GM19397 (cell line): ENCODE data around the gene XPOT.

Experiments
- ATAC-seq: cut with Tn5 transposase; IDR thresholded peaks from one replicate; pipeline ENCODE4 v1.9.1; 2021; ENCODE audit warnings: mild to moderate bottlenecking, moderate library complexity; ENCODE audit not compliant: unreplicated experiment

The XPOT gene

DNA sequence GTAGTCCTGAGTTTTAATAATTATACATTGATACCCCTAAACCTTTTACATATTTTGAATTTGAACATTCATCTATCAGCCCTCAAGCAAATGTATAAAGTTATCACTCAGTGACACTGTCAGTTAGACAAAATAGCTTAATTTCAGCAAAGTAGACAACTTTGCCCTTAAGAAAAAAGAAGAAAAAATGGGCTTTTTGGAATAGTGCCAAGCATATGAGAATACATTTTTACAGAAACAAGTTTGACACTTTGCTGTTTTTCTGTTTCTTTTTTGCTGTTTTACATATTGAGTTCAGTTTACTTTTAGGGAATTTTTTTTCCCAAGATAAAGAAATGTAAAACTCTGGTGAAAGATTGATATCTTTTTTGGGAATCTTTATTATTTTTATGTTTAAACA is 62.0 kb downstream of the XPOT start:
- ATAC-seq: no peak

DNA sequence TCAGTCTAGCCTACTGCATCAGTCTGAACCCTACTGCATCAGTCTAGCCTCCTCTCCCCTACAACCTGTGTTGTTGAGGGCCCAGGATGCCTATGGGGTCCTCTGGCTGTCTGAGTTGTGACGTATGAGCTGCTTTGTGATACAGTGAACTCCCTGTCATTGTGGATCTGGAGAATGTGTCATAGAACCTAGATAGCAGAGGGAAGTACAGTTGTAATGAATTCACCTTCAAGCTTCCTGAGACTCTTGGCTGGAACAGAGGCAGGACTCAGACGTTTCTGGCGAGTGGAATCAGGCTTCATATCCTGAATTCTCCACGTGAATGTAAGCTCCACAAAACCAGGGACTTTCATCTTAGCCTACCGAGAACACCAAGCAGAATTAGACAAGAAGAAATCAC is 64.8 kb downstream of the XPOT start:
- no peak for ATAC-seq

DNA sequence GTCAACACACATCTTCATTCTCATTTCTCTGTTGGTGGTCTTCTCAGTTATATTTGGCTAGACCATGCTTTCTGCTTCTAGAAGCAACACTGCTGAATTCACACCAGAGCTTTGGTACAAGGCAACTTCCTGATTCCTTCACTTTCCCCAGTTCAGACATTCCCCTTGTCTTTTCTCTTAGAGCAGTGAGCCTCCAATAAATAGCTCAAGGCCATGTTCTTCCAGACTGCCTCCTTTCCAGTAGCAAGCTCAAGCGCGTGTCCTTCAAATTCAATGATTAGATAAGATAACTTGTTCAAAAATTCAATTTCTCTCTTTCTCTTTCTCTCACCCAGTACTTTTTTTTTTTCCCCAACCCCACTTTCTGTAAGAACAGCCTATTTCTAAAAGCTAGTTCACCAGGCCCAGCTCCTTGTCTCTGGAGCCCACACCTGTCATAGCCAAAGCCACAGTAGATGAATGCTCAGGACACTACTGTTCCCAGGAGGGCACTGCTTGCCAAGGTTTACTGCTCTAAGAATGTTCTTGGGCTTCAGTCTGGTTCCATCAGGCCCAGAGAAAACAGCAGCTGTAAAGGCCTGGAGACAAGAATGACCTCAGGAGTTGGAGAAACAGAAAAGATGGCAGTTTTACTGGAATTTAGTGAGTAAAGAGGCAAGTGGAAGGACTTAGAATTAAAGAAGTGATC is 65.4 kb downstream of the XPOT start:
- no peak for ATAC-seq

DNA sequence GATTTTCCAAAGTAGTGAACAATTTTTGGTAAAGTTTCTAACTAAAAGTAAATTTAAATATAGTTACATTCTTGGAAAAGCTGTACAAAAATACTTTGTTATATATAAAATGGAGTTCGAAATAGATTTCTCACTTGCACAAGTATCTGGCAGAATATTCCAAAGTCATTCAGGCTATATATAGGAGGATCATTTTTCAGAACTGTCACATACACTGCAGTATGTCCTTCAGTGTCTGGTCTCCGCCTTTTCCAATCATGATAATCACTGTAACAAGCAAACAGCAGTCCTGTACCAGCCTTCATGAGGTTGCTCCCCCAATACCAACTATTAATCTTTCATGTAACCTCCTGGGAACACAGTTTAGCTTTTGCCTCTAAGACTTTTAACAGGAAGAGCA is 66.3 kb downstream of the XPOT start:
- ATAC-seq: no peak

DNA sequence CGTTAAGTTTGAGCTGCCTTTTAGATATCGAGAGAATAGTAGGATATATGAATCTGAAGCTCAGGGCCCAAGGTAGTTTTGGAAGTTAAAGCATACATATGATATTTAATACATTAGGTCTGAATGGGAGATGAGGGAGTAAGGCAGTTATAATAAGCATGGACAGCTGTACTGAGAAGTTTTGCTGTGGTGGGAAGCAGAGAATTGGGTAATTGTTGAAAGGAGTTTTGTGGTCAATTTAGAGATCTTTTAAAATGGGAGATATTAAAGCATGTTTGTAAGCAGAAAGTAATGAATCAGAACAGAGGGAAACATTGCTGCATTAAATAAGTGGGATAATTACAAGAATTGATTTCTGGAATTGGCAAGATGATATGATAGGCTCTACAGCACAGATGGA is 69.0 kb downstream of the XPOT start:
- no peak for ATAC-seq

DNA sequence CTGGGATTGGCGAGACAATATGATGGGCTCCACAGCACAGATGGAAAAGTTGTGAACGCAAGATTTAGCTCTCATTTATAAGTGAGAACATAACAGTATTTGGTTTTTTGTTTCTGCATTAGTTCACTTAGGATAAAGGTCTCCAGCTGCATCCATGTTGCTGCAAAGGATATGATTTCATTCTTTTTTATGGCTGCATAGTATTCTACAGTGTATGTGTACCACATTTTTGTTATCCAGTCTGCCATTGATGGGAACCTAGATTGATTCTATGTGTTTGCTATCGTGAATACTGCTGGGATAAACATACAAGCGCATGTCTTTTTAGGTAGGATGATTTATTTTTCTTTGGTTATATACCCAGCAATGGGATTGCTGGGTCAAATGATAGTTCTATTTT is 71.3 kb downstream of the XPOT start:
- no peak for ATAC-seq

DNA sequence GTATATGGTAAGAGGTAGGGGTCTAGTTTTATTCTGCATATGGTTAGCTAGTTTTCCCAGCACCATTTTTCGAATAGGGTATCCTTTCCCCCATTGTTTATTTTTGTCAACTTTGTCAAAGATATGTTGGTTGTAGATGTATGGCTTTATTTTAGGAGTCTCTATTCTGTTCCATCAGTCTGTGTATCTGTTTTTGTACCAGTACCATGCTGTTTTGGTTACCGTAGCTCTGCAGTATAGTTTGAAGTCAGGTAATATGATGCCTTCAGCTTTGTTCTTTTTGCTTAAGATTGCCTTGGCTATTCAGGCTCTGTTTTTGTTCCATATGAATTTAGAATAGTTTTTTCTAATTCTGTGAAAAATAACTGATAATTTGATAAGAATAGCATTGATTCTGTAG is 72.7 kb downstream of the XPOT start:
- no peak for ATAC-seq

DNA sequence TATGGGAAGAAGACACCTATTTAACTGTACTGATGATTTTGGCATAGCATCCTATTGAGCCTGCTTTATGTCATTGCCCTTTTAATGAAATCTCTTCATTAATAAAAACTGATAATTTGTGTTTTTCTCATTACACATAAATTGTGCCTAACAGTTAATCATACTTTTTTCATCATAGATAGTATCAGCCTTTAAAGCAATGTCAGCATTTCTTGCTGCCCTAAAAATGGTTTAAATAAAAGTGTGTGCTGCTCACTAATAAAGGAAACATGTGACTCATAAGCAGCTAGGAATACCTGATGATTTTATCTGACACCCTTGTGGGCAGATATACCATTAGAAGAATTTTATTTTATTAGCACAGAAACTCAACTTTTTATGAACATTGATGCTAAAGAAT is 74.5 kb downstream of the XPOT start:
- no peak for ATAC-seq

DNA sequence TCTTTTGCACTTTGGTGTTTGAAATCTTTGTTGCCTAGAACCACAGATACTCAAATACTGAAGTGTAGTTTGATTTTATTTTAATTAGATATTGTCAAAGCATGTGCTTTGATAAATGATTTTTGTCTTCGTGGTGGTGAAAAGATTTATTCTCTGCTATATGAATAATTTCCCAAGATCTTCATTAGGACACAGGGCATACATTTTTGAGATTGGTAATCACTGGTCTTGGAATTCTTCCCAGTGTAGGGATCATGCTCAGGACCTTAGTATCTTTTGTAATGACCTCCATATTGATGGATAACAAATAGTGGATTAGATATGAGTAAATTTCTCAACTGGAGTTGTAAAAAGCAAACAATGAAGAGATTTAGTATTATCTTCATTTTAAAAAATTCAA is 76.0 kb downstream of the XPOT start:
- ATAC-seq: no peak

DNA sequence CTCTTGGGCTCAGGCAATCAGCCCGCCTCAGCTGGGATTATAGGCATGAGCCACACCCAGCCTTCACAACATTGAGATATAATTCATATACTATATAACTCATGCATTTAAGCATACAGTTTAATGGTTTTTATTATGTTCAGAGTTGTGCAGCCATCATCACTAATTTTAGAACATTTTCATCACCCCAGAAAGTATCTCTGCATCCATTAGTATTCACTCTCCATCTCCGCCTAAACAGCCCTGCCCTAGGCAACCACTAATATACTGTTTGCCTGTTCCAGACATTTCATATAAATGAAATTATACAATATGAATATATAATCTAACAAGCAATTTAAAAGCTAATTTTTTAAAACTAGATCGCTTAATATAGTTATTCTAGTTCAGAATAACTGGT is 82.5 kb downstream of the XPOT start:
- no peak for ATAC-seq

DNA sequence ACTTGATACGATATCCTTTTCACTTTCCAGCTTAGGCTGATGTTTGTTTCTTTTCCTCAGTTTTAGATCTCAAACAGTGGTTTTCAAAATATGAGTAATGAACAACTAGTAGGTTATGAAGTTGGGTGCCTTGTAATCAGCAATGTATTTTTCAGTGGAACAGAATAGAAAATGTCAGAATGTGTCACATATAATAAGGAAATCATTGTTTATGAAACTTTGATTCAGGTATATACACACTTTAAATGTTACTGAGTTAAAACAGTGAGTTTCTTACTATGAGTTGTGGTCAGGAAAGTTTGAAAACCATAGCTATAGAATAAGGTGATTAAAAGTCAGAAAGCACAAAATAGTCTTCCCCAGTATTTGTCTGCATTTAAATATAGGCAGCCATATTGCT is 87.5 kb downstream of the XPOT start:
- no peak for ATAC-seq

DNA sequence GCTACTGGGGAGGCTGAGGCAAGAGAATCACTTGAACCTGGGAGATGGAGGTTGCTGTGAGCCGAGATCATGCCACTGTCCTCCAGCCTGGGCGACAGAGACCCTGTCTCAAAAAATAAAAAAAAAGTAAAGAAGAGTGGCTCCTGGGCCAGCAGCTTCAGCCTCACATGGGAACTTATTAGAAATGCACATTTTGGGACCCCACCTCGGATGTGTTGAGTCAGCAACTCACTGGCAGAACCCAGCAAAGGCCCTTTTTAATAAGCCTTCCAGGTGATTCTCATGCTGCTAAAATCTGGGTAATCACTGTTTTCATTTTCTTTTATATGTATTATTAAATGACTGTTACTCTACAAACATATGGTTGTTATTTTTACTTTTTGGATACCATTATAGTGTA is 89.3 kb downstream of the XPOT start:
- no peak for ATAC-seq

DNA sequence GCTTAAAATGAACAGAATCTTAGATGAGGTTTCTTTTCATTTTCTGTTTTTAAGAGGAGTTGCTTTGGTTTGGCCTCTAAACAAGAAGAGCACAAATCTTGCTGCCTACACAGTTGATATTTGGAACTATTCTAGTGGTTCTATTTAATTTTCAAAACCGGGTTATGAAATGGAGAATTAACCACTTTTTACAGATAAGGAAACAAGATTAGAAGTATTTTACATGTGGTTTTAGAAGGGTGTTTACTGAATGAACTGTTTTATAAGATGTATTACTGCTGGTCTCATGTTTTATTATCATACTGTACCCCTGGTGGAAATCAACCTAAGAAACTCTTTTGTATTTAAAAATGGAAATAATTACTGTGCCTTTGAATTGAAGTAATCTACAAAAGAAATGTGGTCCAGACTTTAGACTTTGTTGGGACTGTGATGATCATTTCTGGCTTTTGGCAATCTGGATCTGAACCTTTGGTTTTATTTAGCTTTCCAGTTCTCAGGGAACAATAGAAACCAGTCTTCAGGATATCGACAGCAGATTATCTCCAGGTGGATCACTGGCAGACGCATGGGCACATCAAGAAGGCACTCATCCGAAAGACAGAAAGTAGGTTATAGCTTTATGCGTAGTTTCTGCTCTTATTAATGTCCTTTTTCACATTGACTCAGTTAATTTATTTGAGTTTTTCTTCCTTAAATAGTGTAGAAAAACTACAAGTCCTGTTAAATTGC is 91.0 kb downstream of the XPOT start:
- ATAC-seq: no peak

DNA sequence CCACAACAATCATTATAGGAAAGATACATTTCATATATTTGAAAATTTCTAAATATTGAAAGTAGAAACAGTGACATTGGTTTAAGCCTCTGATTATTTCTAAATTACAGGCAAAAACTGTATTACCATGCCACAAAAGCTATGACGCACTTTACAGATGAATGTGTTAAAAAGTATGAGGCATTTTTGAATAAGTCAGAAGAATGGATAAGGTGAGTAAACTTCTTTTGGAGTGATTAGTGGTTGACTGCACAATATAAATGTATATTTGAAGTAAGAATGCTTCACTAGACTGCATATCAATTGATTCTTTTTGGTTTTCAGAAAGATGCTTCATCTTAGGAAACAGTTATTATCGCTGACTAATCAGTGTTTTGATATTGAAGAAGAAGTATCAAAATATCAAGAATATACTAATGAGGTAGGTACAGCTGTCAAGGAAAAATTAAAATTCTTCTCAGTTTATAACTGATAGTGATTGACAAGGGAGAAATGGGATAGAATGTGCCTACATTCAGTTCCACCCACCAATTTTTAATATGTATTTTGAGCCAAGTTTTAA is 92.7 kb downstream of the XPOT start:
- ATAC-seq: no peak

DNA sequence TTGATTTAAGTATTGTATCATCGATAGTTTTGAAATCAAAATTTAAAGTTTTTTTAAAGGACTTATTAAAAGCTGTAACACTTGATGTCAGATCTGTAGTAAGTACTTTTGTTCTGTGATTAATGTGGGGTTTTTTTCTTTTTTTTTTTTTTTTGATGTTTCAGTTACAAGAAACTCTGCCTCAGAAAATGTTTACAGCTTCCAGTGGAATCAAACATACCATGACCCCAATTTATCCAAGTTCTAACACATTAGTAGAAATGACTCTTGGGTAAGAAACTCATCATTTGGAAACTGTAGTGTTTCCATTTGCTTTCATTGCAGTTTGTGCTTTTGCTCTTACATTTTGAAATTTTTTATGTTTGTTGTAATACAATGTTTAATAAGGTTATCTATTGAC is 93.3 kb downstream of the XPOT start:
- ATAC-seq: no peak

DNA sequence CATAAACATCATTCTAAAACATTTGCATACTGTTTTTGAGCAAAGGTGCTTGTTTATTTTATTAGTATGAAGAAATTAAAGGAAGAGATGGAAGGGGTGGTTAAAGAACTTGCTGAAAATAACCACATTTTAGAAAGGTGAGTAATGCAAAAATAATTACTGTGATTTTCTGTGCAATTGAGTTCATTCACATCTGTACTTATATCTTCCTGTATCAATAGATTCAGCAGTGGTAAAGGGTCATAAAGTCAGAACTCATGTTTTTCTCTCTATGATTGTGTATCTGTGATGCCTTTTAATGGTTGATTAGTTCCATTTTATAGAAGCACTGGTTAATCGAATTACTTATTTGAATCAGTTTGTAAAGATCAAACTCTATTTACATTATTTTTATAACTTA is 93.7 kb downstream of the XPOT start:
- ATAC-seq: no peak

DNA sequence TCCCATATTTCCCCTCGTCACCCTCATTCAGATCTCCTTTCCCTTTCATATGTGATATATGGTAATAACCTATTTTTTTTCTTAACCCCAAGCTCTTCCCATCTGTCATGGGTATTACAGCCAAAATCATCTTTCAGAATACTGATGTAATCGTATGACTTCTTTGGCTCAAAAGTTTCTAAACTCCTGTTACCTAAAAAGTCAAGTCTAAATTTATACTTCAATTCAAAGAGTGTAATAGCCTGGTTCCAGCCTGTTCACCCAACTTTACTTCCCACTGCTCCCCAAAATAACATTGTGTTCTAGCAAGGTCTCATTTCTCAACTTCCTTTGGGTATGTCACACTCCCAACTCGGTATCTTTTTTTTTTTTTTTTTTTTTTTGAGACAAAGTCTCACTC is 96.2 kb downstream of the XPOT start:
- no peak for ATAC-seq
